GM12873 (cell line): Measurements from ENCODE around the gene WHRN.

Experiments
- CTCF ChIP-seq: IDR thresholded peaks from 2 replicates; pipeline ENCODE4 v1.5.1; 2012; ENCODE audit warnings: low read depth, mild to moderate bottlenecking, moderate library complexity, low read length, control low read depth; ENCODE audit not compliant: insufficient read depth; ENCODE audit errors: missing control alignments

The WHRN gene

GRCh38 chr9:114425126-114425525 is 80.1 kb downstream of the WHRN start:
- TF ChIP-seq CTCF = no peak

- TF ChIP-seq CTCF = no peak
Observed at GRCh38 chr9:114424126-114424525, 81.1 kb downstream of the WHRN start.

GRCh38 chr9:114423181-114423580 is 82.1 kb downstream of the WHRN start:
- TF ChIP-seq CTCF = no peak

GRCh38 chr9:114421147-114421546 is 84.1 kb downstream of the WHRN start:
- no peak for TF ChIP-seq CTCF

- TF ChIP-seq CTCF = no peak
Observed at GRCh38 chr9:114419796-114420195, 85.5 kb downstream of the WHRN start.

GRCh38 chr9:114418053-114418452 is 87.2 kb downstream of the WHRN start:
- no peak for TF ChIP-seq CTCF

GRCh38 chr9:114417511-114417910 is 87.8 kb downstream of the WHRN start:
- TF ChIP-seq CTCF = no peak
